ENCODE measurements around the gene DARS2.

GRCh38 chr1:173860065-173860464 lies 35.6 kb downstream of the DARS2 start:
- TF ChIP-seq CTCF (IDR thresholded peaks at IDR 0.05; ENCODE audit: low read depth, low read length, poor library complexity, severe bottlenecking) (no peak), EZH2phosphoT487 (IDR thresholded peaks at IDR 0.05; ENCODE audit: borderline replicate concordance, low read length) (no peak)

Data from DOHH2 (cell line).